ENCODE data around the gene LRRC8E.

Gene LRRC8E

GRCh38 chr19:7868326-7868670 lies 20.0 kb upstream of the LRRC8E start:
- no peak for DNase-seq (ENCODE audit: low read depth)

GRCh38 chr19:7868671-7869452 lies 19.4 kb upstream of the LRRC8E start:
- peak; percentile 75 for DNase-seq (ENCODE audit: low read depth)

DNA sequence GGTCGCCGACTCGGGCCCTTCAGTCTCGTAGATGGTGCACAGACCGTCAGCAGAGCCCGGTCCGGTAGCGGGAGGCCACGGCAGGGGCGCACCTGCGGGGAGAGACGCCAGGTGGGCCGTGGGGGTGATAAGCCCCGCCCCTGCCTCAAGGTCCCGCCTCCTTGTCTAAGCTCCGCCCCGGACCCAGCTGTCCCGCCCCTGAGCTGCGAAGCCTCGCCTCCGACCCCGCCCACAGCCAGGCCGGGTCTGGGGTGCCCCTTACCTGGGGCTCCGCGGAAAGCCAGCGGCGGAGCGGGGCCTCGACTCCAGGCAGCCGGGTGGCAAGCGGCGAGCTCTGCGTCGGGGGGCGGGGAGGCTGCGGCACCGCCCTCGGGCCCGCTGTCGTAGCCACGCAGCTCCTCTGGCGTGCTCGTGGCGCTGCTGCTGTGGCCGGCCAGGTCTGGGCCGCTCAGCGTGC lies 18.8 kb upstream of the LRRC8E start:
- DNase-seq (ENCODE audit: low read depth): peak; percentile 78

DNA sequence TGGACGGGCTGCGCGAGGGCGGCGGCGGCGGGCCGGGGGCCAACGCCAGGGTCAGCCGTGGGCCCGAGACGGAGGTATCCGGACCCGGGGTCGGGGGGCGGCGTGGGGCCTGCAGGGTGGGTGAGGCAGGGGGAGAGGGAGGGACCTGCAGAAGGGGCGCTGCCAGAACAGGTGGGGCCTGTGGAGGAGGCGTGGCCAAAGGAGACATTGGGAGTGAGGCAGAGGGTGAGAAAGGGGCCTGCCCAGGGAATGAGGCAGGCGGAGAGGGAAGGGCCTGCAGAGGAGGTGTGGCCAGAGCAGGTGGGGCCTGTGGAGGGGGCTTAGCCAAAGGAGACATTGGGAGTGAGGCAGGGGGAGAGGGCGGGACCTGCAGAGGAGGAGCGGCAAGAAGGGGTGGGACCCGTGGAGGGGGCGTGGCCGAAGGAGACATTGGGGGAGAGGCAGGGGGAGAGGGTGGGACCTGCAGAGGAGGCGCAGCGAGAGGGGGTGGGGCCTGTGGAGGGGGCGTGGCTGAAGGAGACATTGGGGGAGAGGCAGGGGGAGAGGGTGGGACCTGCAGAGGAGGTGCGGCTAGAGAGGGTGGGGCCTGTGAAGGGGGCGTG lies 18.3 kb upstream of the LRRC8E start:
- peak; percentile 58 for DNase-seq (ENCODE audit: low read depth)

DNA sequence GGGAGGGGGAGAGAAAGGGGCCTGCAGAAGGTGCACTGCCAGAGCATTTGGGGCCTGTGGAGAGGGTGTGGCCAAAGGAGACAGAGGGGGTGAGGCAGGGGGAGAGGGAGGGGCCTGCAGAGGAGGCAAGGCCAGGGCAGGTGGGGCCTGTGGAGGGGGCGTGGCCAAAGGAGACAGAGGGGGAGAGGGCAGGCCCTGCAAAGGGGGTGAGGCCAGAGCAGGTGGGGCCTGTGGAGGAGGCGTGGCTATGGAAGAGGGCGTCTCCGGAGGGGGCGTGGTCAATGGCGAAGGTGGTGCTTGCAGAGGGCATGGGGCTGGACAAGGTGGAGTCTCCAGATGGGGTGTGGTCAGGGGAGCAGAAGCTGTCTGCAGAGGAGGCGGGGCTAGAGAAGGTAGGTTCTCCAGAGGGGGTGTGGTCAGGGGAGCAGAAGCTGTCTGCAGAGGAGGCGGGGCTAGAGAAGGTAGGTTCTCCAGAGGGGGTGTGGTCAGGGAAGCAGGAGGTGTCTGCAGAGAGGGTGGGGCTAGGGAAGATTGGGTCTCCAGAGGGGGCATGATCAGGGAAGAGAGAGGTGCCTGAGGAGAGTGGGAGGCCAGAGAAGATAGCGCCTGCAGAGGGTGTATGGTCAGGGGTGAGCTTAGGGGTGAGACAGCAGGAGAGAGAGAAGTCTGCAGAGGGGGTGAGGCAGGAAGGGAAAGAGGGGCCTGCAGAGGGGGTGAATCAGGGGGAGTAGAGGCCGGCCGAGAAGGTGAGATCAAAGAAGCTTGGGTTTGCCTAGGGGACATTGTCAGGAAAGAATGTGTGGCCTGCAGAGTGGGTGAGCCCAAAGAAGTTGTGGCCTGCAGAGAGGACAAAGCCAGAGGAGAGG lies 17.5 kb upstream of the LRRC8E start:
- peak; percentile 45 for DNase-seq (ENCODE audit: low read depth)

DNA sequence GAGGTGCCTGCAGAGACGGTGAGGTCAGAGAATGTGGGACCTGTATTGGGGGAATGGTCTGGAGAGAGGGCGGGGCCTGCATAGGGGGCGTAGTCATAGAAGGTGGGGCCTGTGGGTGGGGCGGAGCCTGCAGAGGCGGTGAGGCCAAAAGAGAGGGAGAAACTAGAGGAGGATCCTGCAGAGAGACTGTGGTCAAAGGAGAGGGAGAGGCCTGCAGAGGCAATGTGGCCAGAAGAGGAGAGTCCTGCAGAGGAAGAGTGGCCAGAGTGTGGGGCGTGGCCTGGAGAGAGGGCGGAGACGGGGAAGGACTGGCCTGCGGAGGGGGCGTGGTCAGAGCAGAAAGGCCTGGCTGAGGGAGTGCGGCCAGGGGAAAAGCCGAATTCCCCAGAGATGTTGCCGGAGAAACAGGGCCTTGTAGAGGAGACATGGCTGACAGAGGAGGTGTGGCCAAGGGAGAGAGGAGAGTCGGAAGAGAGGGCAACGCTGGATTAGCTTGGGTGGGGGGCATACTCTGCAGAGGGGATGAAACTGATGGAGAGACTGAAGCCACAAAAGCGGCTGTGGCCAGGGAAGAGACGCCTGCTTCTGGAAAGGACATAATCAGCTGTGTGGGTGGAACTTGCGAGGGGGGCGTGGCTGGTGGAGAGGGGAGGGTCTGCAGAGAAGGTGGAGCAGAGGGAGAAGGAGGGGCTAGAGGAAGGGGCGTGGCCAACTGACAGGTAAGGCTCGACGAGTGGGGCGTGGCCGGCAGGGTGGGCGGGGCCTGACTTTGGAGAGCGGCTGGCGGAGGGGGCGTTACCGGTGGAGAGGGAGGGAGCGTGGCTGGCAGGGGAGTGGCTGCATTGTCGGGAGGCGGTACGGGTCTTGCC lies 16.6 kb upstream of the LRRC8E start:
- peak; percentile 90 for DNase-seq (ENCODE audit: low read depth)

DNA sequence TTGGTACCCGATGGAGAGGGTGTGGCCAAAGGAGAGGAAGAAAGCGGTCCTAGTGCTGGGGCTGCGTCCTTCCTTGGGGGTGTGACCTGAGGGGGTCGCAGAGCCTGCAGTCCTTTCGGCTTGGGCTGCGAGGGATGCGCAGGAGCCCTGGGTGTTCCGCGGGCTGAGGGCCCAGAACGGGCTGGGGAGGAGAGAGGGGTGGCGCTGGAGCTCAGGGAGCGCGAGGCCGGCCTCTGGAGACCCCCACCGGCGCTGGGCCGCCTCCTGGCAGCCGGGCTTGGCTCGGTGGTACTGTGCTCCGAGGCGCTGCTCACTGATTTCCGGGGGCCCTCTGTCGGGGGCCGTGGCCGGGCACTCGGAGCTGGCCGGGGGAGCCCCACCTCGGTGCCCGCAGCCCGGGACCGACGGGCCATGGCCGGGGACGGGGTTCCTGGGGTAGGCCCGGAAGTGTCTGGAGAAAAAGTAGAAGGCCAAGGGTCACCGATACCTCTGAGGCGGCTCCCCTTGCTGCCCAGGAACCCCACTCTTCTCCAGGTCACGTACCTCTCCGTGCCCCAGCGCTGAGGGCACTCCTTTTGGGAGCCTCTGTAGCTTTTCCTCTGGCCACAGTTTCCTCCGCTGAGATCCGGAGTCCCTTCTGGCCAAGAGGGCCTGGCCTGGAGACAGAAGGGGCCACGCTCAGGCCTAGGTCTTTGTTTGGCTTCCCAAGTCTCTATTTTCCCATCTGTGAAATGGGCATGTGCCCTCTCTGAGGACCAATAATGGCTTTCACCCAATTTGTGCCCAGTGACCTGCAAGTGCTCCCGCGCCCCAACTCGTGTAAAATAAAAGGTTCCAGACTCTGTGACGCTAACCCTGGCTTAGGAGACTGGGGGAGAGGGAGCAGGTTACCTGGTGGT lies 15.8 kb upstream of the LRRC8E start:
- no peak for DNase-seq (ENCODE audit: low read depth)

DNA sequence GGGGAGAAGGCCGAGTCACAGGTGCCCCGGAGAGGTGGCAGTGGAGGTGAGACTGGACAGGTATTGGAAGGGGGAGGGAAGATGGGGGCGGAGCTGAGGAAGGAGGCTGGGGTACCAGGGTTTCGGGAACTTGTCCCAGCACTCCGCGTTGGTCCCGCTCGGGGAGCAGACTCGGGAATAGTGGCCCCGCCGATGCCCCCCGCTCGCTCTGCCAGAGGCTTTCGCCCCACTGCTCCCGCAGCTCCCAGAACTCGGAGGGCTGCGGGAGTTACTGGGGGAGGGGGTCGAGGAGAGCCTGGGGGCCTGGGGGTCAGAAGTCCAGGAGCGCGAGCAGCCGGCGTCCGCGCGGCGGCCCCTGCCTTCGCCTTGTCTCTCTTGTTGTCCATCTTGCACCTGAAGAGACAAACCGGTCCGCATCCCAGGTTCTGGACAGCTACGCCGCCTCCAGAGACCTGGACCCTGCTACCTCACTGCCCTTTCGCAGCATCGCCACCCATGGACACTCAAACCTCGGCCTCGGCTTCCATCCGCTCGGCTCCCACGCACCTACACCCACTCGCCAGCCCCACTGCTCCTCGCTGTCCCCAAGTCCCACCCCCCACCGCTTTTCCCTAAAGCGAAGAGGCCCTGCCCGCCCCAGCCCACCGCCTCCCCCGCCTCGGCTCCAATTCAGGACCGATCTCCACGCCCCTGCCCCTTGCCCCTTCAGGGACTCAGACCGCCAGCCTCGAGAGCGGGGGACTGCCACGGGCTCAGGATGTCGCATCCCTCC lies 14.8 kb upstream of the LRRC8E start:
- DNase-seq (ENCODE audit: low read depth): no peak

DNA sequence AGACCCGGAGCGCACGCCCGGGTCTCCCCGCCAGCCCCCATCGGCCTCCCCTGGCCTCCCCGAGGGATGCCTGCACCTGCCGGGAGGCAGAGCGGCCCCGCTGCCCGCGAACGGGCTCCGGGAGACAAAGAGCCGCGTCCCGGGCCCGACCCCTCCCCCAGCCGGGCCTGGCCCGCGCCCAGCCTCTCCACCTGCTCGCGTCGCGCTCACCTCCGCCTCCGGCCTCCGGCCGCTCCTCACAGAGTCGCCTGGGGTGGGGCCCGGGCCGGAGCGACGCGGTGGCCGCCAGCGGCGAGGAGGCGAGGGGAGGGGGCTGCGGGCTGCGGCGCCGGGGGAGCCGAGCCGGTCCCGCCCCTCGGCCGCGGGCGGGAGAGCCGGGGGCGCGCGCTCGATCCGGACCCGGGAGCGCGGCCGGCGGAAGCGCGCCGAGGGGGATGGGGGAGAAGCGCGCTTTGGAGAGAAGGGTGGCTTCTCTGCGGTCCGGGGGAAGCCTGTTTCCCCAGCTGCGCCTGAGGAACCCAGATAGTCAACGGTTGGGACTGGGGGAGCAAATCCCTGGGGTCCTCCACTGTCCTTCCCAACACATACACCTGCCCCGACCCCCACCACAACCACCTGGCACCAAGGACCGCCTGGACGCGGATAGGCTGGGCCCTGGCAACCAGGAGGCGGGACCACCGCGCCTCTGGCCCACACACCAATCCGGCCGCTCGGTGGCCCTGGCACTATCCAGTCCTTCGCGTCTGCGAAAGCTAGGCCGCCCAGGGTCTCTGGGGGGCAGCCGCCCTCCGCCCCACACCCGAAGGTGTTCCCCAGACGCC lies 14.0 kb upstream of the LRRC8E start, which contains the start of gene PRR36:
TSS of gene PRR36 (minus strand) at position 315 of the 821 bp plus-strand sequence. CDS start 701 bp downstream, outside the sequence.
- no peak for DNase-seq (ENCODE audit: low read depth)

- no peak for DNase-seq (ENCODE audit: low read depth)
These were observed 13.4 kb upstream of the LRRC8E start for GRCh38 chr19:7874897-7875273.

GRCh38 chr19:7877249-7877836 lies 11.0 kb upstream of the LRRC8E start:
- DNase-seq (ENCODE audit: low read depth): no peak

DNA sequence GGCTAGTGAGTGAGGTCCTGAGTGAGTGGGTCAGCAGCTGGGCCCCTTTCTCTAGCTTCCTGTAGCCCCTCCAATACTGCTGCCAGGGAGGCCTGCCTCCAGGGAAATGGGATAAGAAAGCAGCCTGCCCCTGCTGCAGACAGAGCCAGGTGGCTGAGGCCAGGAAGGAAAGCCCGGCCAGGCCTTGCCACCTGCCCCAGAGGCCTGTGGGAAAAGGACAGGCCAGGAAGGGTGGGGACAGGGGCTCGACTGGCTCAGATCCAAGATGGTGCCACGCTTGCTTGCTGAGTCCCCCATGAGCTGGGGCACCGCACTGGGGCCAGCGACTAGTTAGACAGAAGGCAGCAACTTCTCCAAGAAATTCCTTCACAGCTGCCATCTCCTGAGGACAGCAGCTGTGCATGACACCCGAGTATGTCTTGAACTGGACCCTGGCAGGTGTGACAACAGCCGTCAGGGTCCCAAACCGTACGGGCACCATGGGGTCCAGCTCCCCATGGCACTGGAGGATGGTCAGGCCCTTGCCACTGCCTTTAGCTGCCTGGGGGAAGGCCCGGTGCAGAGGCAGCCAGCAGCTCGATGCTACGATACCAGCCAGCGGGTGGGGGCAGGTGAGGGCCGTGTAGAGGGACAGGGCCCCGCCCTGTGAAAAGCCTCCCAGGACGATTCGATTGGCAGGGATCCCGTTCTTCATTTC lies 9.1 kb upstream of the LRRC8E start:
- DNase-seq (ENCODE audit: low read depth): no peak

- no peak for DNase-seq (ENCODE audit: low read depth)
These were observed 8.5 kb upstream of the LRRC8E start for GRCh38 chr19:7879836-7880235.

GRCh38 chr19:7881910-7882309 lies 6.4 kb upstream of the LRRC8E start:
- DNase-seq (ENCODE audit: low read depth): no peak

- DNase-seq (ENCODE audit: low read depth): no peak
These were observed 5.2 kb upstream of the LRRC8E start for GRCh38 chr19:7883105-7883504.

DNA sequence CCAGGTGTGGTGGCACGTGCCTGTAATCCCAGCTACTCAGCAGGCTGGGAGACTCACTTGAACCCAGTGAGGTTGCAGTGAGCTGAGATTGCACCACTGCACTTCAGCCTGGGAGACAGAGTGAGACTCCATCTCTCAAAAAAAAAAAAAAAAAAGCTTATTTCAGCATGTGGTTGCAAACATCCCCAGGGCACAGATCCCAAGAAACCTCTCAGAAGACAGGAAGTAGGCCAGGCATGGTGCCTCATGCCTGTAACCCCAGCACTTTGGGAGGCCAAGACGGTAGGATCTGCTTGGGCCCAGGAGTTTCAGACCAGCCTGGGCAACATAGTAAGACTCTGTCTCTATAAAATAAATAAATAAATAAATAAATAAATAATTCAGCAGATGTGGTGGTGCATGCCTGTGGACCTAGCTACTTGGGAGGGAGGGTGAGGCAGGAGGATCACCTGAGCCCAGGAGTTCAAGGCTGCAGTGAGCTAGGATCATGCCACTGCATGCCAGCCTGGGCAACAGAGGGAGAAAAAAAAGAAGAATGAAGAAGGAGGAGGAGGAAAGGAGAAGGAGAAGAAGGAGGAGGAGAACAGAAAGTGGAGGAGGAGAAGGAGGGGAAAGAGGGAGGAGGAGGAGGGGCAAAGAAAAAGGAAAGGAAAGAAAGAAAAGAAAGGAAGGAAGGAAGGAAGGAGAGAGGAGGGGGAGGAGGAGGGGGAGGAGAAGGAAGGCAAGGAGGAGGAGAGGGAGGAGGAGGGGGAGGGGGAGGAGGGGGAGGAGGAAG lies 4.3 kb upstream of the LRRC8E start:
- DNase-seq (ENCODE audit: low read depth): no peak

GRCh38 chr19:7885818-7886217 lies 2.5 kb upstream of the LRRC8E start:
- DNase-seq (ENCODE audit: low read depth): no peak
